Dedifferentiated amniotic fluid mesenchymal stem cell (primary cell): Measurements from ENCODE around the gene GPC1.
A peak's percentile ranks its signal among the peaks of the same experiment; 100 is the strongest.

Source experiments
- DNase-seq: peaks from one replicate; pipeline ENCODE4 v3.0.0-alpha.2; 2016; ENCODE audit errors: extremely low spot score

The GPC1 gene

GRCh38 chr2:240431271-240431660 lies 4.2 kb upstream of the GPC1 start:
- no peak for DNase-seq

- no peak for DNase-seq
Observed at GRCh38 chr2:240431661-240432424, 3.6 kb upstream of the GPC1 start.

GRCh38 chr2:240432430-240432819 lies 3.0 kb upstream of the GPC1 start:
- no peak for DNase-seq

- DNase-seq: no peak
Observed at GRCh38 chr2:240432820-240433801, 2.4 kb upstream of the GPC1 start.

GRCh38 chr2:240433973-240434727 lies 1.3 kb upstream of the GPC1 start:
- peak; percentile 81 for DNase-seq

GRCh38 chr2:240434728-240435456 lies 571 bp upstream of the GPC1 start:
- DNase-seq: peak; percentile 85

- no peak for DNase-seq
Observed at GRCh38 chr2:240435948-240436682, 652 bp downstream of the GPC1 start.

- DNase-seq: no peak
Observed at GRCh38 chr2:240436683-240437550, 1.5 kb downstream of the GPC1 start.

- DNase-seq: no peak
Observed at GRCh38 chr2:240437551-240437860, 2.0 kb downstream of the GPC1 start.

- DNase-seq: peak; percentile 37
Observed at GRCh38 chr2:240437861-240438809, 2.7 kb downstream of the GPC1 start.

GRCh38 chr2:240438810-240439697 lies 3.6 kb downstream of the GPC1 start:
- DNase-seq: no peak

- DNase-seq: no peak
Observed at GRCh38 chr2:240439698-240440151, 4.3 kb downstream of the GPC1 start.

- no peak for DNase-seq
Observed at GRCh38 chr2:240440251-240440650, 4.8 kb downstream of the GPC1 start.

GRCh38 chr2:240440704-240441320 lies 5.3 kb downstream of the GPC1 start:
- no peak for DNase-seq

- no peak for DNase-seq
Observed at GRCh38 chr2:240441326-240441992, 6.0 kb downstream of the GPC1 start.

- DNase-seq: no peak
Observed at GRCh38 chr2:240441993-240442411, 6.5 kb downstream of the GPC1 start.
